Measurements from ENCODE around the gene ARRDC2. TPM values are rescaled to one million over a fixed set of nuclear protein-coding genes. Genes with fewer than 3 reads are reported as not detected.
A peak's percentile ranks its signal among the peaks of the same experiment; 100 is the strongest.

ARRDC2 gene
- total RNA-seq, 1 donor from 2014 or later: 168 TPM

DNA sequence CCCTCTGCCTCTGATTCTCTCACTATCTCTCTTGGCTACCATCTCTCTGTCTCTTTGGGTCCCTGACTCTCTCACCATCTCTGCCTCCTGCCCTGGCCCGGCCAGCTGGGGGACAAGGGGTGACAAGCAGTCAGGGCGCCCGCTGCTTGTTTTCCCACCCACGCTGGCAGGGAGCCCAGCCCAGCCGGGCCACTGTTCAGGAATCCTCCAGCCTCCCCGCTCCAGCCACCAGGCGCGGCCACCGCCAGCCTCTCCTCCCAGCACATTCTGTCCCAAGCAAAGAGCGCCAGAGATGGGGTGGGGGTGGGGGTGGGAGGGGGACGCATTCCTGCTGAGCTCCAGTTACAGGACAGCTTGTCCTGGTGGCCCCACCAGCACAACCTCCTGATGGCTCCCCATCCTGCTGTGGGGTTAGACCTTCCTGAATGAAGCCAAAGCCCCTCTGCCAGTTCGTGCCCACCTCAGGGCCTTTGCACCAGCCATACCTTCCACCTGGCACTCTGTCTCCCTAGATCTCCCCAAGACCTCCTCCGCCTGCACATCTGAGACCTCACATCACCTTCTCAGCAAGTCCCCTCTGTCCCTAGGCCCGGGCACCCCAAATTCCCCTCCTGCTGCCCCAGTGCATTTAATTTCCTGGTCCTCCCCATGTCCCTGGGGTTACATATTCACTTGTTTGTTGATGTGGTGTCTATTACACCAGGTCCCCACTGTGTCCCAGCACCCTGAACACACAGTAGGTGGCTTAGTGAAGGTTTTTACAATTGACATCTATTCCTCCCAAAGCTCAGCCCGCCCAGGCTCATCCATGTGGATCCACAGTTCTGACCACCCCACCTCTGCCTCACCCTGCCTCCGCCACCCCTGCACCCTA is 12.5 kb downstream of the ARRDC2 start:
- Mint-ChIP-seq H3K36me3 (ENCODE audit: low read depth) (peaks cover 4% of the 10 kb centered on the region), H3K27ac (peak overlapping the region; percentile 97), H3K4me1 (peaks cover 81% of the 10 kb centered on the region), H3K9me3 (peaks cover 3% of the 10 kb centered on the region), H3K4me3 (peak overlapping the region; percentile 69), H3K27me3 (no peaks in the 10 kb centered on the region)
- ChIA-PET CTCF (interaction anchor here (1.5 to 1.6 kb wide), 2 partner anchors 25 to 37 kb away, joined by 4 to 7 read pairs; no protein-coding TSS in a partner anchor), POLR2A (interaction anchor here (0.6 to 23.7 kb wide), 17 partner anchors 9 to 284 kb away, joined by 3 to 779 read pairs (median 5); partner anchors contain the start of genes ARRDC2 and RPL18A)
- no peak for ATAC-seq (ENCODE audit: low read depth)
- intact Hi-C loops (cut with micrococcal nuclease): loop anchor here (1.0 to 5.0 kb wide), 5 partner anchors 12 to 152 kb away; partner anchors contain the start of genes ARRDC2, IFI30 and MAST3
- no peak for DNase-seq
- TF ChIP-seq, protein P1, sequence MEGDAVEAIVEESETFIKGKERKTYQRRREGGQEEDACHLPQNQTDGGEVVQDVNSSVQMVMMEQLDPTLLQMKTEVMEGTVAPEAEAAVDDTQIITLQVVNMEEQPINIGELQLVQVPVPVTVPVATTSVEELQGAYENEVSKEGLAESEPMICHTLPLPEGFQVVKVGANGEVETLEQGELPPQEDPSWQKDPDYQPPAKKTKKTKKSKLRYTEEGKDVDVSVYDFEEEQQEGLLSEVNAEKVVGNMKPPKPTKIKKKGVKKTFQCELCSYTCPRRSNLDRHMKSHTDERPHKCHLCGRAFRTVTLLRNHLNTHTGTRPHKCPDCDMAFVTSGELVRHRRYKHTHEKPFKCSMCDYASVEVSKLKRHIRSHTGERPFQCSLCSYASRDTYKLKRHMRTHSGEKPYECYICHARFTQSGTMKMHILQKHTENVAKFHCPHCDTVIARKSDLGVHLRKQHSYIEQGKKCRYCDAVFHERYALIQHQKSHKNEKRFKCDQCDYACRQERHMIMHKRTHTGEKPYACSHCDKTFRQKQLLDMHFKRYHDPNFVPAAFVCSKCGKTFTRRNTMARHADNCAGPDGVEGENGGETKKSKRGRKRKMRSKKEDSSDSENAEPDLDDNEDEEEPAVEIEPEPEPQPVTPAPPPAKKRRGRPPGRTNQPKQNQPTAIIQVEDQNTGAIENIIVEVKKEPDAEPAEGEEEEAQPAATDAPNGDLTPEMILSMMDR (IDR thresholded peaks at IDR 0.05): no peak

DNA sequence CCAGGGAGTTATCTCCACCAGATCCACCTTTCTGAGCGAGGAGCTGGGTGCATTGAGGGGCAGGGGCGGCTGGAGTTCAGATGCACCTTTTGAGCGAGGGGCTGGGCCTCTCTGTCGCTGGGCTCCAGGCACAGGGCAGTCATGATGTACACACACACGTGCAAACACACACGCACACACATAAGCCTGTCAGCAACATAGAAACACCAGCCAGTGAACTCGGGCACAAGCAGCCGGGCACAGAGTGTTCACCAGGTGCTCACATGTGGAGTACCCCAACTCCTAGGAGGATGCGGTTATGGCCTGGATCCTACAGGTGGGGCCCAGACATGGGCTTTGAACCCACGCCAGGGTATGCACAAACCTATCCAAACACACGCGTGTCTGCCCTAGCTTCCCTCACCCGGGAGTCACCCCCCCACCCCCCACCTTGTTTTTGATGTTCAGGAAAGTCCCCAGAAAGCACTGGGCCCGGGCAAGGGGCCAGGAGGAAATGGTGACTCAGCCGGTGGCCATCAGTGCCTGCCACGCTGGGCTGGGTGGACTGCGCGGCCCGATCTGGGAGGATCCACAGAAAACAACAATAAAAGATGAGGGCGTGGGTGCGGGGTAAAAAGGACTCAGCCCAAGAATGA is 13.3 kb downstream of the ARRDC2 start:
- Mint-ChIP-seq H3K27ac (peak overlapping the region; percentile 97), H3K4me3 (peak overlapping the region; percentile 69), H3K9me3 (peaks cover 3% of the 10 kb centered on the region), H3K27me3 (no peaks in the 10 kb centered on the region), H3K4me1 (peaks cover 80% of the 10 kb centered on the region), H3K36me3 (ENCODE audit: low read depth) (no peaks in the 10 kb centered on the region)
- TF ChIP-seq, protein P1 (IDR thresholded peaks at IDR 0.05): no peak
- intact Hi-C loops (cut with micrococcal nuclease): loop anchor here (1.0 to 5.0 kb wide), 5 partner anchors 13 to 151 kb away; partner anchors contain the start of genes ARRDC2, IFI30 and MAST3
- ChIA-PET CTCF (interaction anchor here (1.5 to 1.6 kb wide), 2 partner anchors 24 to 36 kb away, joined by 4 to 7 read pairs; no protein-coding TSS in a partner anchor), POLR2A (interaction anchor here (0.6 to 23.7 kb wide), 15 partner anchors 9 to 284 kb away, joined by 3 to 779 read pairs (median 4); partner anchors contain the start of genes ARRDC2 and RPL18A)
- ATAC-seq (ENCODE audit: low read depth) (peak; percentile 23), DNase-seq (peak; percentile 68)

DNA sequence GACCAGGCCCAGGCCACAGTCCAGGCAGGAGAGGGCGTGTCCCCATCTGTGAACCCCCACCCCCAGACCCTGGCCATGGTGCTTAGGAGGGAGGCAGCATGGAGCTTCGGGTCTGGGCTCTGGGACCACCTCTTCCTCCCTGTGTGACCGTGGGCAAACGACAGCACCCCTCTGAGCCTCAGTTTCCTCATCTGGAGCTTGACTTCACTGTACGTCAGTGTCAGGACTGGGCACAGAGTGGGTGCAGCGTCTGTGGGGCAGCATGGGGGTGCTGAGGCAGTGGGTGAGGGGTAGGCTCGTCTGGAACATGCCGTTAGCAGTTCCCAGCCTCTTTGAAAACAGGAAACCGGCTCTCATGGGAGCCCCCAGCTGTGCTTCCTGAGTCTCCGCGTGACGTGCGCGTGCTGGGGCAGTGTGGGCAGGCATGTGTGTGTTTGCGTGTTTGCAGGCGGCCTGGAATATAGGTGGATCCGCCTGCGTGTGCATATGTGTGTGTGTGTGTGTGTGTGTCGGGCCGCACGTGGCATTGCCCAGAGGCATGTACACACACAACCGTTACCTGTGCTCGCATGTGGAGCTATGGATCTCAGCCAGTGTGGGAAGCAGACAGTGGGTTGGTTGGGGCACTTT is 15.8 kb downstream of the ARRDC2 start:
- peaks cover 3% of the 10 kb centered on the region for H3K9me3 Mint-ChIP-seq
- intact Hi-C loops (cut with micrococcal nuclease): loop anchor here (1.0 to 5.0 kb wide), 4 partner anchors 22 to 269 kb away; partner anchors contain the start of genes IFI30 and MAST3
- peak overlapping the region; percentile 69 for H3K4me3 Mint-ChIP-seq
- ChIA-PET POLR2A (interaction anchor here (0.6 to 23.7 kb wide), 23 partner anchors 8 to 470 kb away, joined by 3 to 779 read pairs (median 5); partner anchors contain the start of genes ARRDC2, MAST3 and RPL18A), CTCF (interaction anchor here (0.7 to 2.9 kb wide), 7 partner anchors 16 to 229 kb away, joined by 3 to 17 read pairs (median 4); partner anchors contain the start of gene ARRDC2)
- TF ChIP-seq, protein P1 (IDR thresholded peaks at IDR 0.05): no peak
- ATAC-seq (ENCODE audit: low read depth) (peak; percentile 74), DNase-seq (peak; percentile 81)
- H3K4me1 Mint-ChIP-seq: peaks cover 72% of the 10 kb centered on the region
- H3K27me3 Mint-ChIP-seq: no peaks in the 10 kb centered on the region
- peak overlapping the region; percentile 97 for H3K27ac Mint-ChIP-seq
- H3K36me3 Mint-ChIP-seq (ENCODE audit: low read depth): no peaks in the 10 kb centered on the region

DNA sequence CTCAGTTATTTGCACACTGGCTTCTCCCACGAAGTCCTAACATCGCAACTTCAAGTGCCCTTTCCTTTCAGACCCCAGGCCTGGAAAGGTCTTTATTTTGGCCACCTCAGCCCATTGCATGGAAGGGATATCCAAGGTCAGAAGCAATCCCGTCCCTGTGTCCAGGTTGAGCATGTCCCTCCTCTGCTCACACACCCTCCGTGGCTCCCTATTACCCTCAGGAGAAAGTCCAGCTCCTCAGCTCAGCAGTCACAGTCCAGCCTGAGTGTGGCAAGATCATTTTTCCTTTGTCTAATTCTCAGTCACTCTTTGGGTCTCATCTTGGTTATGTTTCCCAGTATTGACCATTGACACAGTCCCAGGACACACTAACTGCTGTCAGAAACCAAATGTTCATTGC is 19.2 kb downstream of the ARRDC2 start:
- TF ChIP-seq, protein P1 (IDR thresholded peaks at IDR 0.05): no peak
- no peak for DNase-seq
- Mint-ChIP-seq H3K36me3 (ENCODE audit: low read depth) (no peaks in the 10 kb centered on the region), H3K4me1 (peaks cover 56% of the 10 kb centered on the region), H3K27ac (peak overlapping the region; percentile 37), H3K27me3 (no peaks in the 10 kb centered on the region), H3K4me3 (no peak overlapping the region), H3K9me3 (peaks cover 2% of the 10 kb centered on the region)
- no peak for ATAC-seq (ENCODE audit: low read depth)
- CTCF ChIA-PET: no interaction called here
- POLR2A ChIA-PET: interaction anchor here (14.4 to 23.7 kb wide), 2 partner anchors 15 to 16 kb away, joined by 329 to 779 read pairs; partner anchors contain the start of gene ARRDC2
- intact Hi-C loops (cut with micrococcal nuclease): no loop called here
